GM19025 (cell line): ENCODE data around the gene HDAC7.
"Not testable (repeated sequence)": the region's sequence is repeated elsewhere in the genome, so short reads cannot be mapped to it uniquely, and the experiment has no call there.

Source experiments
- ATAC-seq: cut with Tn5 transposase; IDR thresholded peaks from one replicate; pipeline ENCODE4 v1.9.1; 2021; ENCODE audit warnings: mild to moderate bottlenecking, low read depth, moderate library complexity; ENCODE audit not compliant: unreplicated experiment

The HDAC7 gene

GRCh38 chr12:47816403-47817271, 3.1 kb downstream of the HDAC7 start:
- ATAC-seq, result no peak

- ATAC-seq, result not testable (repeated sequence)
These were observed 4.3 kb downstream of the HDAC7 start for GRCh38 chr12:47815447-47815846.

DNA sequence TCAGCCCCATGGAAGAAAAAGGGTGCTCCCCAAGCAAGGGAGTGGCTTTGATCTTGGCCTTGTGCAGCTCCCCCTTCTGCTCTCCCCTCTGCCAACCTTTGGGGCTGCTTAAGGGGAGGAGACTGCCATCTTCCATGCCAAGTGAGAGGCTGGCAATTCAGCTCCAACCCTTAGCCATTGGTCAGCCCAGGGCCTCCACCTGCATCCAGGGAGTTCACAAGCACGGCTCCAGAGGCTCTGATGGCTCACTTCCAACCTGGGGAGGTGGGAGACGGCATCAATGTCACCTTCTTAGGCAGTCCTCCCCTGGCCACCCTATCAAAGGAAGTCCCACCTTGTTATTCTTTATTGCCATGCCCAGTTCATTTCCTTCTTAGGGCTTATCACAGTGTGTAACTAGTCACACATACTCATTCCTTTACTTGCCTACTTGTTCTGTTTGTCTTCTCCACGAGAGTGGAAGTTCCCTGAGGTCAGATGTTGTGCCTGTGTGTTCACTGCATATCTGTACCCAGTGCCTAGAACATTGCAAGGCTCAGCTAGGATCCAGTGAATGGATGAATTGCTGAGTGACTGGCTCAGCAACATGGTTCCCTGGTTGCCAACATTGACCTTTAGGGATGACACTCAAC, 5.0 kb downstream of the HDAC7 start:
- ATAC-seq, result no peak

DNA sequence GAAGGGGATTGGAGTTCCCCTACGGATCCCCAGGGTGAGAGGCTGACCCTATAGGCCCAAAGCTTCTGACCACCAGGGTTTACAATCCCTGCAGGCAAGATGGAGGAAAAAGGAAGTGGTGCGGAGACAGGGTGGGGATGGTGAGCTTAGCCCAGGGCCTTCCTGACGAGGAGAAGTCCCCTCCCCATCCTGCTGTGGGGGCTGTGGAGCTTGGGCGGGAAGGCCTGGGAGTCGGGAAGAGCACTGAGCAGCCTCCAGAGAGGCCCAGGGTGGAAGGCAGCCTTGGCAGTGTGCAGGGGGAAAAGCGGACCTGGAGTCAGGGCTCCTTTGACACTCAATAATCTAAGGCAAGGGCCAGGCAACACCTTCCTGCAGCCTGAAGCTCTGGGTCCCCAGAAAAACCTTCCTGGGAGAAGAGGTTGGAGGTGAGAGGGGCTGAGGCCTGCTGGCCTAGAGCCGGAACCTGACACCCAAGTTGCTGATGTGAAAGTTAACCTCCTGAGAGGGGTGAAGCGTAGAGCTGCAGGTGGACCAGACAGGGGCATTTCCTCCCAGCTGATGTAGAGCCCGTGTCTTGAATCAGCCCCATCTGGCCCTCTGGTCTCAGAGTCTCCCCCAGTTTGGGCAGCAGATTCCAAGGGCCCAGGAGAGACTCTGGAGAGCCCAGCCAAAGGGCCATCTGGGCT, 6.0 kb downstream of the HDAC7 start:
- ATAC-seq, result peak; percentile 4

DNA sequence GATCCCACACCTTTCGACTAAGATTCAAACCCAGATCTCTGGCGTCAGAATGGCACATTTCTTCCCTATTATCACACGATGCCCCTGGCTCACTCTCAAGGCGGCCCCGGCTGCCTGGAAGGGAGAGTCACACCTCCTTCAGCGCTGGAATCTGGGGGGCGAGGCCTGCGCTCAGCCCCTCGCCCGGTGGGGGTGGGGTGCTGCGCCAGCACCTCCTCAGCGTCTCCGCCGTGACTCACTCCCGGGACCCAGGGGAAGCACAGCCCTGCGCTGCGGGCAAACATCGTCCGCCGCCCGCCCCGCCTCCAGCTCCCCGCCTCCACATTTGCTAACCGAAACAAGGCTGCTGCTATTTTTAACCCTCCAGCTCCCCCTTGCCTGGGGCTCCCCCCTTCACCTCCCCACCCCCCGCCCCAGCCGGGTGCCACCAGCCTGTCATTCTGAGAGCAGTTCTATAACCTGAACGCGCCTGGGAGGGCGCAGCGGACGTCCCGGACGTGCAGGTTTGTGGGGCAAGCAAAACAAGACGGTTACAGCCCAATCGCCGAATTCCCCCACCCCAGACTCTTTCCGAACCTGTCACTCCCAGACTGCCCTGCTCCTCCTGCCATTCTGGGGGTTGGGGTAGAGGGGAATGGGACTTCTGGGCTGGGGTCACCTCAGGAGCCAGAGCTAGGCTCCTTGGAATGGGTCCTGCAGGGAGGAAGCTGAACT, 6.7 kb downstream of the HDAC7 start:
- ATAC-seq, result peak; percentile 67

DNA sequence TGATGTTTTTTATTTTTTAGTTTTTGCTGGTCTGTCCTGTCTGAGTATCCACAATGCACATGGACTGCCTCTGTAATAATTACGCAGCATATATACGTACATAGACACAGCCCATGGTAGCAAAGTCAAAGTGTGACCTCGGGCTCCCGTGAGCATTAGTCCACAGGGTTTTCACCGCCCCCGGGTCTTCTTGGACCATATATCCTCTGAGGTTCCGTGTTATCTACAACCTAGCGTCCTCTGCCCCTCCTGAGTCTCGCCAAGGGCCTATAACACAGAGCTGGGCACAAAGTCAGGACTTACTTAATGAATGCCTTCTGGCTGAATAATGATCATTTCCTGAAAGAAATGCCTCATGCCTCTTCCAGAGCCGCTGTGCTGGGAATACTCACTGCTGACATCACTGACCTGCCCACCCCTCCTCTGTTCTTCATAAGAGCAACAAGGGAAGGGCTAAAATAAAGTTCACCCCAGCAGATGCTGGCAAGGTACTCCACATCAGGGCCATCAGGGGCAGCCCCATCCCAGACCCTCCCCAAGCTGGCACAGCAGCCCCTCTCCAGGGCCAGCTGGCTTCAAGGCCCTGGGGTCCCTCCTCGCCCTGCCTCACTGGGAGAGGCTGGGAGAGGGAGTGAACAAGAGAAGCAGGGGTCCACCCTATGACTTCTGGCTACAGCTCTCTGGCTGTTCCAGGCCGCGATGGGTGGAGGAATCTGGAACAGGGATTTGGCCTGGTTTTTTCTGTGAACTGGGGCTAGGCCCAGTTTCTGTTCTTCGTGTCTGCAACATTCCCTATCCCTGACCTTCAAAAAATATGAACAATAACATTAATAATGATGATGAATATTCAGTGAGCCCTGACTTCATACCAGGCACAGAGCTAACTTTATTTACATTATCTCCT, 7.9 kb downstream of the HDAC7 start:
- no peak for ATAC-seq

DNA sequence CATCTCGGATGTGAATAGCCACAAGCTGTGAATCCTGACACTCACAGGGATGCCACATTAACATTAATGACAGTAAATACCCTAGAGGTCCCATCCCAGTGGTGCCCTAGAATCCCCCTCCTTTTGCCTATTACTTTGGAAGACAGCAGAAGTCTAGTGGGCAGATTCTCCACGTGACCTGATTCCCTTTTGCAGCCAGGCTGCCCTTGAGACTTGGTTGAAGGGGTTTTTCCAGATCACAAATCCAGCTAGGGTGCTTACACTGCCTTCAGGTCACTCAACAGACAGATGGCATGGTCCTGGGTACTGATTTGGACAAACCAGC, 8.7 kb downstream of the HDAC7 start:
- ATAC-seq, result no peak

- not testable (repeated sequence) for ATAC-seq
These were observed 10.2 kb downstream of the HDAC7 start for GRCh38 chr12:47809518-47809917.

- no peak for ATAC-seq
These were observed 10.9 kb downstream of the HDAC7 start for GRCh38 chr12:47808574-47809365.

GRCh38 chr12:47808050-47808449, 11.7 kb downstream of the HDAC7 start:
- peak; percentile 44 for ATAC-seq

DNA sequence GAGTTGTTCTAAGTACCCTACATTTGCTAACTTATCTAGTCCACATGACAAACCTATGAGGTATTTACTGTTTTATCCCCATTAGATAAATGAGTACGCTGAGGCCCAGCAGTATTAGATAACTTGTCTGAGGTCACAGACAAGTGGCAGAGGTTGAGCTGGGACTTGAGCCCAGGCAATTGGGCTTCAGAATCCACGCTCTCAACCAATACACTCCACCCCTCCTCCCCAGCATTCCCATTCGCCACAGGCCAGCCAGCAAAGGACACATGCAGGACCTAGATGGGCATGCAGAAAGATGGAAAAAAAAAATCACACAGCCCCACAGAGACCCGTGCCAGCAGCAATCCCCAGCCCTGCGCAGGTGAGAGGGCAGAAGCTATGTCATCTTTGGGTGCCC, 12.4 kb downstream of the HDAC7 start:
- ATAC-seq, result no peak

DNA sequence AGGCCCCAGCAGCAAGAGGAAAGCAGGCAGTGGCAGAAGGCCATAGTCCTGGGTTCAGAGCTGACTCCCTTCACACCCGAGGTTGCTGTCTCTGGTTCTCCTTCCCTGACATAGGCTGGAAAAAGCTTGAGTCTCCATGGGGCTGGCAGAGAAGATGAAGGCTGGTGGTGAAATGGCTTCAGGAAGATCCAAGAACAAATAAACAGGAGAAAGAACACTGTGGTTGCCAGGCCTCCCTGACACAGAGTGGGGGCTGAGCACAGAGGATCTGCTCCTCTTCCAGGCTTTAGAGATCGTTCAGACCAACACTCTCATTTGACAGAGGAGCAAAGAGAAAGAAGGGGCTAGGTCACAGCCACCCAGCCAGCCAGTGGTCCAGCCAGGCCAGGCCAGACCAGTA, 14.3 kb downstream of the HDAC7 start:
- no peak for ATAC-seq

- no peak for ATAC-seq
These were observed 15.5 kb downstream of the HDAC7 start for GRCh38 chr12:47804171-47804570.

- no peak for ATAC-seq
These were observed 16.4 kb downstream of the HDAC7 start for GRCh38 chr12:47803191-47803875.

DNA sequence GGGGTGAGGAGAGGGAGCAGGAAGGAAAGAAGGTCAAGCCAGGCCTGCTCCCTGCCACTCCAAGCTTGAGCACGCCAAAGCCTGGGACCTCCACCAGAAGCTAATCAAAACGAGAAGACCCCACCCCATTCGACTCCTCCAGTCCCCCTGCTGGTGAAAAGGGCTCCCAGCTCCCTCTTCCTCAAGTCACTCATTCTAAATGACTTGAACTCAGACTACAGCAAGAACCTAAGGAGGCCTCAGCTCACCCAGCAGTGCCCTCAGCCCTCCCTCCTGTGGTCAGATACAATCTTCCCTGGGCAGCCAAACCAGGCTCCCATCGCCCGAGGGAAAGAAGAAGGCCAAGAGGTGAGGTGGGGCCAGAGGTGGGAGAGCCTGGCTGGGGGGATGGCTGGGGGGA, 17.4 kb downstream of the HDAC7 start:
- ATAC-seq, result no peak

DNA sequence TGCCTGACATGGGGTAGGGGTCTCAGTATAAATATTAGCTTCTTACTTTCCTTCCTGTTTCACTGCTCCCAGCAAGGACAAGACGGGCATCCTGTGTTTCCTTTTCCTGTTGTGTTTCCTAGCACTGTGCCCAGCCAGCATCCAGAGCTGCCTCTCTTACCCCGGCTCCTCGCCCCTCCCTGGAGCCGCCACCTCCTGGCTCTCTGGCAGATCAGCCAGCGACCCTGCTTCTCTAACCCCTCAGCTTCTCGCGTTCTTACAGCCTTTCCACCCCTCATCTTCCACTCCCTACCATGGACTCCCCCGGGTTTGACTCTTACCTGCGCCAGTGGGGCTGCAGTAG, 17.8 kb downstream of the HDAC7 start:
- ATAC-seq, result no peak

DNA sequence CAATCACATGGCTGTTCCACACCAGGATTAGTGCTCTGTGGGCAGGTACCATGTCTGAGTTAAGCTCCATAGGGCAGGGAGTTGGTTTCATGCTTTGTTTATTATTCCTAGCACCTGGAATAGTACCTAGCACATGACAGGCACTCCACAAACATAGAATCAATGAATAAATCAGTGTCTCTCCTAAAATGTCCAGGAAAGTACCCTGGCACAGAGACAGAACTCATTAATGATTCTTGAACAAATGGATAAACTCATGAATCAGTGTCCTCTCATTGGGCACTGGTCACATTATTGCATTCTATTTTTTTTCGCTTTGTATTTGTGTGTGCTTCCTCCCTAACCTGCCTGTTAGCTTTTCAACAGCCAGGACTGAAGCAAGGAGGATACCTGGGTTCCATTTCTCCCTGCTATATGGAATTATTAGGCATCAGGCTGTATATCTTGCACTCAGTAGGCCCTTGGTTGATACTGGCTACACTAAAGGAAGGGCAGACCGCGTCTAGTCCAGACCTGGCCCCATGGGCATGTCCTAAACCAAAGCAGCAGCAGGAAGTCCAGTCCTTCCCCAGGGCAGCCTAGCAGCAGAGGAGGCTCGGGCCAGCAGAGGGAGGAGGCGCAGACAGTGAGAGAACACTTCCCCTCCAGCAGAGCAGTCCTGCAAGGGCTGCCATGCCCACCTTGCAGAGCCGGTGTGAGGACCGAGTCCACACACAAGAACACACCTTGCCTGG, 18.4 kb downstream of the HDAC7 start:
- ATAC-seq, result no peak

DNA sequence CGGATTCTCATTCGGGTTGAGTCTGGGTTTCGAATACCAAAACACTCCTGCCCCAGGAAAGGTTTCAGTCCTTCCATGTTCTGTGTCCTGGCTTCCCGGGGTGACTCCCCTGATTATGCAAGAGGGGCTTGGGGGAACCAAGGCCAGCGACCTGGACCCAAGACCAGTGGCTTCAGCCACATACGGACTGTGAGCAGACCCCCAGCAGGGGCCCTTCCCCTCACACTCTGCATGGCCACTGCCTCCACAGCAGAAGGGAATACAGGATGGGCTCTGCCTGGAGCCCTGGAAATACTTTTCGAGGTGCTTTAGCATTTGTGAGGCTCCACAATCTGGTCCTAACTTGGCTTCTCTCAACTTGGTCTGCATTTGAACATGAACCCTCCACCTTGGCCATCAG, 19.1 kb downstream of the HDAC7 start:
- ATAC-seq, result no peak
